ENCODE results near the gene SNX33.

The SNX33 gene

GRCh38 chr15:75641603-75642002, 6.1 kb upstream of the SNX33 start:
- DNase-seq: no peak

- no peak for DNase-seq
Observed at GRCh38 chr15:75644376-75644775, 3.3 kb upstream of the SNX33 start.

GRCh38 chr15:75646112-75646943, 1.4 kb upstream of the SNX33 start:
- no peak for DNase-seq

- no peak for DNase-seq
Observed at GRCh38 chr15:75646944-75647364, 758 bp upstream of the SNX33 start.

- DNase-seq: no peak
Observed at GRCh38 chr15:75648156-75649000, 666 bp downstream of the SNX33 start.

GRCh38 chr15:75649045-75649761, 1.5 kb downstream of the SNX33 start:
- DNase-seq: no peak

- DNase-seq: no peak
Observed at GRCh38 chr15:75649848-75650247, 2.1 kb downstream of the SNX33 start.

- no peak for DNase-seq
Observed at GRCh38 chr15:75650908-75651809, 3.4 kb downstream of the SNX33 start.

GRCh38 chr15:75651810-75652543, 4.3 kb downstream of the SNX33 start:
- no peak for DNase-seq

- no peak for DNase-seq
Observed at GRCh38 chr15:75653347-75653913, 5.7 kb downstream of the SNX33 start.

GRCh38 chr15:75654201-75654907, 6.6 kb downstream of the SNX33 start:
- DNase-seq: no peak

GRCh38 chr15:75655931-75656330, 8.2 kb downstream of the SNX33 start:
- DNase-seq: no peak

- no peak for DNase-seq
Observed at GRCh38 chr15:75656331-75656730, 8.6 kb downstream of the SNX33 start.

GRCh38 chr15:75656813-75657212, 9.1 kb downstream of the SNX33 start:
- no peak for DNase-seq

- DNase-seq: no peak
Observed at GRCh38 chr15:75659141-75659771, 11.5 kb downstream of the SNX33 start.

- no peak for DNase-seq
Observed at GRCh38 chr15:75659928-75660645, 12.4 kb downstream of the SNX33 start.

GRCh38 chr15:75661100-75661755, 13.5 kb downstream of the SNX33 start:
- DNase-seq: no peak

GRCh38 chr15:75661756-75662140, 14.0 kb downstream of the SNX33 start:
- DNase-seq: no peak

All from DMS153 (cell line).